Stimulated activated CD4-positive, alpha-beta T cell treated with anti-CD3 and anti-CD28 coated beads, TNF-alpha, amount 100 ng/mL, for 24 hours (primary cell): ENCODE results near the gene SCAND1.

ENCODE experiments used
- DNase-seq, 3 experiments: peaks; one replicate each; pipeline ENCODE4 v3.0.0-alpha.2; 2020; ENCODE audit warnings: low read depth in 3 of 3

SCAND1 gene

GRCh38 chr20:35904982-35905663, 49.2 kb downstream of the SCAND1 start:
- no peak for DNase-seq

- DNase-seq, result no peak
Observed at GRCh38 chr20:35903843-35904242, 50.5 kb downstream of the SCAND1 start.
